GM23248 (cell line): ENCODE measurements around the gene TWSG1. TPM values are rescaled to one million over a fixed set of nuclear protein-coding genes. Genes with fewer than 3 reads are reported as not detected.
"Not testable (repeated sequence)": the region's sequence is repeated elsewhere in the genome, so short reads cannot be mapped to it uniquely, and the experiment has no call there.

ENCODE experiments used
- DNase-seq: peaks from one replicate; pipeline ENCODE4 v3.0.0-alpha.2; 2015
- H2AFZ ChIP-seq: fragments of 200-600 bp; sonication (generic); 2 replicates; pipeline ENCODE4 v1.6.1; 2016; ENCODE audit warnings: antibody characterized with exemption
- H3F3A ChIP-seq: fragments of 200-600 bp; sonication (generic); 2 replicates; pipeline ENCODE4 v1.6.1; 2016; ENCODE audit warnings: mild to moderate bottlenecking, antibody characterized with exemption, mixed run types; ENCODE audit not compliant: insufficient read depth
- H3K27ac ChIP-seq: fragments of 200-600 bp; sonication (generic); 2 replicates; pipeline ENCODE4 v1.5.1; 2016; ENCODE audit warnings: mild to moderate bottlenecking
- H3K27me3 ChIP-seq: fragments of 200-600 bp; sonication (generic); replicated peaks from 2 replicates; pipeline ENCODE4 v1.6.1; 2016; ENCODE audit warnings: mild to moderate bottlenecking; ENCODE audit not compliant: insufficient read depth
- H3K36me3 ChIP-seq: fragments of 200-600 bp; sonication (generic); 2 replicates; pipeline ENCODE4 v1.6.1; 2016; ENCODE audit warnings: low read depth, mild to moderate bottlenecking
- H3K4me1 ChIP-seq: fragments of 200-600 bp; sonication (generic); 2 replicates; pipeline ENCODE4 v1.6.1; 2016; ENCODE audit warnings: mild to moderate bottlenecking; ENCODE audit not compliant: insufficient read depth
- H3K4me2 ChIP-seq: fragments of 200-600 bp; sonication (generic); one replicate; pipeline ENCODE4 v1.6.1; 2016; ENCODE audit warnings: mild to moderate bottlenecking; ENCODE audit not compliant: unreplicated experiment
- H3K4me3 ChIP-seq: fragments of 200-600 bp; sonication (generic); 2 replicates; pipeline ENCODE4 v1.5.1; 2016; ENCODE audit warnings: mild to moderate bottlenecking
- H3K79me2 ChIP-seq: fragments of 200-600 bp; sonication (generic); 2 replicates; pipeline ENCODE4 v1.6.1; 2016; ENCODE audit warnings: mild to moderate bottlenecking; ENCODE audit not compliant: insufficient read depth
- H3K9ac ChIP-seq: fragments of 200-600 bp; sonication (generic); 2 replicates; pipeline ENCODE4 v1.6.1; 2016; ENCODE audit warnings: mild to moderate bottlenecking
- H3K9me2 ChIP-seq: fragments of 200-600 bp; sonication (generic); 2 replicates; pipeline ENCODE4 v1.6.1; 2016; ENCODE audit warnings: mixed run types, mild to moderate bottlenecking, moderate library complexity; ENCODE audit not compliant: insufficient read depth
- H3K9me3 ChIP-seq: fragments of 200-600 bp; sonication (generic); one replicate; pipeline ENCODE4 v1.6.1; 2017; ENCODE audit warnings: low read depth
- H4K20me1 ChIP-seq: fragments of 200-600 bp; sonication (generic); 2 replicates; pipeline ENCODE4 v1.6.0; 2016; ENCODE audit not compliant: insufficient read depth
- EZH2 ChIP-seq: fragments of 200-600 bp; sonication (generic); IDR thresholded peaks from 2 replicates; pipeline ENCODE4 v1.6.1; 2018; ENCODE audit warnings: antibody characterized with exemption, mild to moderate bottlenecking; ENCODE audit not compliant: insufficient read depth, poor library complexity, severe bottlenecking
- EZH2phosphoT487 ChIP-seq: fragments of 200-600 bp; sonication (generic); IDR thresholded peaks from 2 replicates; pipeline ENCODE4 v1.6.1; 2018; ENCODE audit warnings: antibody characterized with exemption, moderate library complexity, mild to moderate bottlenecking, low read depth; ENCODE audit not compliant: insufficient read depth
- WGBS, 2 experiments: methylation state at CpG; one replicate each; pipeline ENCODE4 v1.1.6; 2015 to 2017; ENCODE audit warnings: low lambda C conversion rate in 2 of 2, low coverage in 1 of 2; ENCODE audit errors: missing lambda C conversion rate in 2 of 2; 5-methylcytosine and 5-hydroxymethylcytosine counted together
- in situ Hi-C: fragments of 300-500 bp; cut with MboI; formaldehyde crosslinking; loops from 2 replicates; pipeline ENCODE4 v1.15.0; 2020
- polyA plus RNA-seq: library from polyadenylated mRNA; unstranded; fragments of >200 nt; fragmentation: Nextera tagmentation; extraction: Ambion mirVana; gene quantifications from 2 replicates; pipeline ENCODE4 v1.2.1, GENCODE V29; 2016
- total RNA-seq: library from RNA; depleted of rRNA; stranded (reverse); fragments of >200 nt; shearing (Covaris generic); gene quantifications from 2 replicates; pipeline ENCODE4 v1.2.3, GENCODE V29; 2014

TWSG1 gene
- total and polyA plus RNA-seq, 2 experiments from 2014 or later: 113 to 136 TPM

GRCh38 chr18:9431296-9431695 lies 96.7 kb downstream of the TWSG1 start:
- Histone ChIP-seq H3K36me3 (no peaks in the 10 kb centered on the region), H3K79me2 (no peaks in the 10 kb centered on the region), H4K20me1 (no peaks in the 10 kb centered on the region), H3K4me2 (no peak overlapping the region), H3F3A (peaks cover 12% of the 10 kb centered on the region; the same call in 1 of the 2 replicates), H3K4me3 (no peak overlapping the region), H3K27ac (no peak overlapping the region), H3K9me3 (no peaks in the 10 kb centered on the region), H3K4me1 (peaks cover 12% of the 10 kb centered on the region), H3K27me3 (no peaks in the 10 kb centered on the region), H3K9me2 (peaks cover 3% of the 10 kb centered on the region; the same call in 1 of the 2 replicates), H2AFZ (no peak overlapping the region), H3K9ac (no peak overlapping the region)
- 90 to 94% methylated on average over 6 of the region's 6 CpGs for WGBS, 2 experiments
- in situ Hi-C loops: no loop called here
- DNase-seq: no peak
- TF ChIP-seq EZH2: no peak

DNA sequence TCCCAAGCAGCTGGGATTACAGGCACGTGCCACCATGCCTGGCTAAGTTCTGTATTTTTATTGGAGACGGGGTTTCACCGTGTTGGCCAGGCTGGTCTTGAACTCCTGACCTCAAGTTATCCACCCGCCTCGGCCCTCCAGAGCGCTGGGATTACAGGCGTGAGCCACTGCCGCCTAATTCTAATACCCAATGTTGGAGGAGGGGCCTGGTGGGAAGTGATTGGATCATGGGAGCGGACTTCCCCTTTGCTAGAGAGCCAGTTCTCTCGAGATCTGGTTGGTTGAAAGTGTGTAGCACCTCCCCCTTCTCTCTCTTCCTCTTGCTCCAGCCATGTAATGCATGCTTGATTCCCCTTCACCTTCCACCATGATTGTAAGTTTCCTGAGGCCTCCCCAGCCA lies 98.5 kb downstream of the TWSG1 start:
- DNase-seq, H3K4me2 ChIP-seq, H3K9me2 ChIP-seq, H4K20me1 ChIP-seq, H3K4me3 ChIP-seq, H3K36me3 ChIP-seq, H3K9me3 ChIP-seq, in situ Hi-C loops, H3K9ac ChIP-seq, H3K27me3 ChIP-seq, H3K79me2 ChIP-seq, H3K27ac ChIP-seq: not testable (repeated sequence)
- Histone ChIP-seq H2AFZ (peak overlapping the region; percentile 53; the same call in 1 of the 2 replicates), H3F3A (peaks cover 22% of the 10 kb centered on the region; the same call in 1 of the 2 replicates), H3K4me1 (peaks cover 21% of the 10 kb centered on the region)
- 92 to 93% methylated on average over 9 to 10 of the region's 10 CpGs for WGBS, 2 experiments

DNA sequence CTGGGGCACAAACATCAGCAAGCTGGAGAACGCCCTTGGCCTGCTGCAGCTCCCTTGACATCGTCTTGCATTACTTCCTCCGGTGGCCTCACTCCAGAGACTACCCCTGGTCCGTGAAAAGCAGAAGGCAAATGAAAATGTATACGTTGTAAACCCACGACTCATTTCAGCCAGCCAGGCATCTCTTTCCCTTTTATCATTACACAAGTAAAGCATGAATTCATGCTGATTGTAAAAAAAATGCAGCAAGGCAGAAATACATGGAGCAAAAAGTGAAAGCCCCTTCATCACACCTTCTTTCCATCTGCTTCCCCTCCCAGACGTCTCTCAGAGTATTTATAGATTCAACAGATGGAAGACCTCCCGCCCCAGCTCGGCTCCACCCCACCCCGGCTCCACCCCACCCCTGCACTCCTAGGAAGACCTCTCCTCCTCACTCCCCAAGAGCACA lies 99.1 kb downstream of the TWSG1 start:
- Histone ChIP-seq H3K9me3 (no peaks in the 10 kb centered on the region), H3K9ac (no peak overlapping the region), H3K79me2 (no peaks in the 10 kb centered on the region), H3K4me2 (no peak overlapping the region), H3K27me3 (no peaks in the 10 kb centered on the region), H4K20me1 (no peaks in the 10 kb centered on the region), H3K9me2 (peaks cover under 1% of the 10 kb centered on the region; the same call in 1 of the 2 replicates), H3K4me3 (no peak overlapping the region), H2AFZ (peak overlapping the region; percentile 53; the same call in 1 of the 2 replicates), H3K27ac (no peak overlapping the region), H3K4me1 (peaks cover 20% of the 10 kb centered on the region), H3F3A (peaks cover 21% of the 10 kb centered on the region; the same call in 1 of the 2 replicates), H3K36me3 (no peaks in the 10 kb centered on the region)
- in situ Hi-C loops: no loop called here
- WGBS, 2 experiments: 12 to 18% methylated on average over 9 to 10 of the region's 10 CpGs
- DNase-seq: no peak
- TF ChIP-seq EZH2: no peak
- TF ChIP-seq EZH2phosphoT487: no peak

DNA sequence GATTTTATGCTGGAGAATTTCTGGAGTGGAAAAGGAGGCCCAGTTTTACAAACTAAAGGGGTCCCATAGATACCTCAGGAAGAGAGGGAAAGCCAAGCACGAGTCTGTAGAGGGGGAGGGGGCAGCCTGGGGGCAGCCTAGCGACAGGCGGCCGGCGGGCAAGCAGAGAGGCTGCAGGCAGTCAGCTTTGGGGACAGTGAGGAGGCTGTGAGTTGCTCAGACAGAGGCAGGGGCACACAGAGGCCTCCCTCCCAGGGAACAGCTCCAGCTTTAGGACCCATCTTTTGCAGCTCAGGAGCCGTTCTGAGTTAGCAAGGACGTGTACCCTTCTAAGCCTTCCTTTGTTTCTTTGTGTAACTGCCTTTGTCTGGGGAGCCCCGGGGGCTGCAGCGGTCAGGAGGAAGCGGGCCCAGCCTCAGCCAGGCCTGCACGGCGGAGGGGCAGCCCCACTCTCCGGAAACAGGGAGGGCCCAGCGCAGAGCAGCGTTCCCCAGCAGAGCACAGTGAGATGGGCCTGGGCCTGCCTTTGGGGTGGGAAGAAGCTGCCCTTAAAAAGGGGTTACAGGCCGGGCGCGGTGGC lies 99.6 kb downstream of the TWSG1 start:
- Histone ChIP-seq H3F3A (peaks cover 16% of the 10 kb centered on the region; the same call in 1 of the 2 replicates), H3K4me2 (no peak overlapping the region), H2AFZ (no peak overlapping the region), H3K27me3 (no peaks in the 10 kb centered on the region), H4K20me1 (no peaks in the 10 kb centered on the region), H3K9ac (no peak overlapping the region), H3K79me2 (no peaks in the 10 kb centered on the region), H3K9me3 (no peaks in the 10 kb centered on the region), H3K36me3 (no peaks in the 10 kb centered on the region), H3K9me2 (no peaks in the 10 kb centered on the region), H3K4me1 (peaks cover 15% of the 10 kb centered on the region), H3K4me3 (no peak overlapping the region), H3K27ac (no peak overlapping the region)
- 89 to 91% methylated on average over 13 to 18 of the region's 18 CpGs for whole genome bisulfite sequencing, 2 experiments
- in situ Hi-C loops: no loop called here
- no peak for DNase-seq
- TF ChIP-seq EZH2phosphoT487 (no peak), EZH2 (no peak)

GRCh38 chr18:9435041-9435440 lies 100.5 kb downstream of the TWSG1 start:
- H3K4me1 ChIP-seq: peaks cover 9% of the 10 kb centered on the region; the same call in 1 of the 2 replicates
- H3K4me2 ChIP-seq: no peak overlapping the region
- no peak overlapping the region for H2AFZ ChIP-seq
- in situ Hi-C loops: no loop called here
- no peak overlapping the region for H3K4me3 ChIP-seq
- H3K27me3 ChIP-seq: no peaks in the 10 kb centered on the region
- no peaks in the 10 kb centered on the region for H3K9me2 ChIP-seq
- H4K20me1 ChIP-seq: no peaks in the 10 kb centered on the region
- H3K79me2 ChIP-seq: no peaks in the 10 kb centered on the region
- no peak for DNase-seq
- peaks cover 10% of the 10 kb centered on the region; the same call in 1 of the 2 replicates for H3F3A ChIP-seq
- no peak overlapping the region for H3K27ac ChIP-seq
- TF ChIP-seq EZH2 (no peak), EZH2phosphoT487 (no peak)
- H3K36me3 ChIP-seq: no peaks in the 10 kb centered on the region
- WGBS, 2 experiments: 88 to 91% methylated on average over 17 of the region's 17 CpGs
- no peaks in the 10 kb centered on the region for H3K9me3 ChIP-seq
- no peak overlapping the region for H3K9ac ChIP-seq
